Breast epithelium (tissue), 3 donors: ENCODE data around the gene P2RY12.

Experiments
- POLR2A ChIP-seq: fragments of 450-650 bp; IDR thresholded peaks from one replicate; pipeline ENCODE4 v1.6.1; 2016; ENCODE audit warnings: antibody characterized with exemption, mild to moderate bottlenecking, moderate library complexity
- POLR2AphosphoS5 ChIP-seq, 3 donors: sonication (generic); formaldehyde crosslinking; IDR thresholded peaks; one replicate each; pipeline ENCODE4 v1.6.1; 2017; ENCODE audit warnings: antibody characterized with exemption in 3 of 3
- TF ChIP-seq, protein P1 (sequence below), 3 donors: fragments of 450-650 bp; IDR thresholded peaks; one replicate each; pipeline ENCODE4 v1.5.1; 2016 to 2017; ENCODE audit warnings: antibody characterized with exemption in 3 of 3, mild to moderate bottlenecking in 3 of 3, moderate library complexity in 3 of 3

DNA sequence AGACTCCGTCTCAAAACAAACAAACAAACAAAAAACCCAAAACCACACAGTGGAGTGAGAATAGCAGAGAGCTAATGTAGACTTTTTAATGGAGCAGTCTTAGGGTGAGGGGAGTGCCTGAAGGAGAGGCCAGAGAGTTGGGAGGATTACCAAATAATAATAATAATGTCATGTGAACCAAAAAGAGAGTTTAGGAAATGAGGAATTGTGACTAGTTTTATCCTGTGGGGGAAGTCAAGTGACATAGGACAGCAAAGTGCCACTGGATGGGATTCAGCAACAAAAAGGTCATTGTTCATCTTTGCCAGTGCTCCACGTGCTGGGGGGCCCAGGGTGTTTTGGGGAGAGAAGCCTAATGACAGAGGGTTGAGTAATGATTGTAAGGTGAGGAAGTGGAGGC lies 80.8 kb downstream of the P2RY12 start:
- TF ChIP-seq POLR2AphosphoS5 (IDR thresholded peaks at IDR 0.05) (no peak), POLR2A (no peak)
- TF ChIP-seq, protein P1, sequence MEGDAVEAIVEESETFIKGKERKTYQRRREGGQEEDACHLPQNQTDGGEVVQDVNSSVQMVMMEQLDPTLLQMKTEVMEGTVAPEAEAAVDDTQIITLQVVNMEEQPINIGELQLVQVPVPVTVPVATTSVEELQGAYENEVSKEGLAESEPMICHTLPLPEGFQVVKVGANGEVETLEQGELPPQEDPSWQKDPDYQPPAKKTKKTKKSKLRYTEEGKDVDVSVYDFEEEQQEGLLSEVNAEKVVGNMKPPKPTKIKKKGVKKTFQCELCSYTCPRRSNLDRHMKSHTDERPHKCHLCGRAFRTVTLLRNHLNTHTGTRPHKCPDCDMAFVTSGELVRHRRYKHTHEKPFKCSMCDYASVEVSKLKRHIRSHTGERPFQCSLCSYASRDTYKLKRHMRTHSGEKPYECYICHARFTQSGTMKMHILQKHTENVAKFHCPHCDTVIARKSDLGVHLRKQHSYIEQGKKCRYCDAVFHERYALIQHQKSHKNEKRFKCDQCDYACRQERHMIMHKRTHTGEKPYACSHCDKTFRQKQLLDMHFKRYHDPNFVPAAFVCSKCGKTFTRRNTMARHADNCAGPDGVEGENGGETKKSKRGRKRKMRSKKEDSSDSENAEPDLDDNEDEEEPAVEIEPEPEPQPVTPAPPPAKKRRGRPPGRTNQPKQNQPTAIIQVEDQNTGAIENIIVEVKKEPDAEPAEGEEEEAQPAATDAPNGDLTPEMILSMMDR (IDR thresholded peaks at IDR 0.05): no peak
